ENCODE measurements around the gene SLC6A6.

Gene SLC6A6

DNA sequence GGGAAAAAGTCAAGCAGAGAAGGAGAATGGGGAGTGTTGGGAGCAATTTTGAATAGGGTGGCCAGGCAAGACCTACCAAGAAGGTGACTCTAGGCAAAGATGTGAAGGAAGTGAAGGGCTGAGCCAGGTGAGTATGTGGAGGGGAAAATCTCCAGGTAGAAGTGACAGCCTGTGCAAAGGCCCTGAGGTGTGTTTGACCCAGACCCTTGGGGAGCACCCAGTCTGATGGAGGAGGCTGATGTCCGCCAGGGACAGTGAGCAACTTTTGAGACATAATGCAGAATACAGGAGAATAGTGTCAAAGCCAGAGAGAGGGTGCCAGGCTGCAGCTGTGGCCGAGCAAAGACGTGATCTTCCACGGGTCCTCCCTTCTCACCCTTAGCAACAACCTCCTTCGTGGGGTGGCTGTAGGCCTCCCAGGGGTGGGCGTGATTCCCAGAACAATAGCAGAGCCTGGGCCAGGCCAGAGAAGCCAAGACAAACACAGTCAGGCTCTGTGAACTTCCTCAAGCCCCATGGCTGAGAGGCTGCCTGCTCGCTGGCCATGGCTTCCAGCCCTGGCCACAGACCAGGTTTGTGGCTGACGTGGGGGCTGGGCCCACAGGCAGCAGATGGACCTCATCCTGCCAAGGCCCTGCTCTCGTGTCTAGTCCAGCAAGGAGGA is 58.1 kb downstream of the SLC6A6 start:
- ATAC-seq (ENCODE audit: insufficient read depth, low read depth) (no peak), DNase-seq (no peak)
- Histone ChIP-seq H3K79me2 (ENCODE audit: insufficient read depth, low read length) (no peaks in the 10 kb centered on the region), H3K9me3 (ENCODE audit: insufficient read depth, low read length, severe bottlenecking) (no peaks in the 10 kb centered on the region), H4K20me1 (ENCODE audit: insufficient read depth, low read length) (peaks cover 12% of the 10 kb centered on the region; the same call in 1 of the 2 replicates), H3K4me2 (ENCODE audit: insufficient read depth, low read length) (no peak overlapping the region), H3K27ac (ENCODE audit: low read length) (no peak overlapping the region), H3K4me3 (ENCODE audit: low read depth in 1 of 2, low read length in 2 of 2) (no peak overlapping the region), H3K27me3 (ENCODE audit: insufficient read depth, low read length, poor library complexity) (no peaks in the 10 kb centered on the region), H3K36me3 (ENCODE audit: insufficient read depth, low read length) (peaks cover 31% of the 10 kb centered on the region), H2AFZ (ENCODE audit: low read depth, low read length) (no peak overlapping the region), H3K4me1 (ENCODE audit: insufficient read depth, low read length) (no peaks in the 10 kb centered on the region), H3K9ac (ENCODE audit: low read depth, low read length) (no peak overlapping the region)
- TF ChIP-seq, protein P1, sequence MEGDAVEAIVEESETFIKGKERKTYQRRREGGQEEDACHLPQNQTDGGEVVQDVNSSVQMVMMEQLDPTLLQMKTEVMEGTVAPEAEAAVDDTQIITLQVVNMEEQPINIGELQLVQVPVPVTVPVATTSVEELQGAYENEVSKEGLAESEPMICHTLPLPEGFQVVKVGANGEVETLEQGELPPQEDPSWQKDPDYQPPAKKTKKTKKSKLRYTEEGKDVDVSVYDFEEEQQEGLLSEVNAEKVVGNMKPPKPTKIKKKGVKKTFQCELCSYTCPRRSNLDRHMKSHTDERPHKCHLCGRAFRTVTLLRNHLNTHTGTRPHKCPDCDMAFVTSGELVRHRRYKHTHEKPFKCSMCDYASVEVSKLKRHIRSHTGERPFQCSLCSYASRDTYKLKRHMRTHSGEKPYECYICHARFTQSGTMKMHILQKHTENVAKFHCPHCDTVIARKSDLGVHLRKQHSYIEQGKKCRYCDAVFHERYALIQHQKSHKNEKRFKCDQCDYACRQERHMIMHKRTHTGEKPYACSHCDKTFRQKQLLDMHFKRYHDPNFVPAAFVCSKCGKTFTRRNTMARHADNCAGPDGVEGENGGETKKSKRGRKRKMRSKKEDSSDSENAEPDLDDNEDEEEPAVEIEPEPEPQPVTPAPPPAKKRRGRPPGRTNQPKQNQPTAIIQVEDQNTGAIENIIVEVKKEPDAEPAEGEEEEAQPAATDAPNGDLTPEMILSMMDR (IDR thresholded peaks at IDR 0.05; ENCODE audit: borderline replicate concordance, extremely low read depth, low read length, poor library complexity, severe bottlenecking), result no peak
- no peak for TF ChIP-seq EZH2 (IDR thresholded peaks at IDR 0.05; ENCODE audit: borderline replicate concordance, low read depth, low read length, severe bottlenecking)

DNA sequence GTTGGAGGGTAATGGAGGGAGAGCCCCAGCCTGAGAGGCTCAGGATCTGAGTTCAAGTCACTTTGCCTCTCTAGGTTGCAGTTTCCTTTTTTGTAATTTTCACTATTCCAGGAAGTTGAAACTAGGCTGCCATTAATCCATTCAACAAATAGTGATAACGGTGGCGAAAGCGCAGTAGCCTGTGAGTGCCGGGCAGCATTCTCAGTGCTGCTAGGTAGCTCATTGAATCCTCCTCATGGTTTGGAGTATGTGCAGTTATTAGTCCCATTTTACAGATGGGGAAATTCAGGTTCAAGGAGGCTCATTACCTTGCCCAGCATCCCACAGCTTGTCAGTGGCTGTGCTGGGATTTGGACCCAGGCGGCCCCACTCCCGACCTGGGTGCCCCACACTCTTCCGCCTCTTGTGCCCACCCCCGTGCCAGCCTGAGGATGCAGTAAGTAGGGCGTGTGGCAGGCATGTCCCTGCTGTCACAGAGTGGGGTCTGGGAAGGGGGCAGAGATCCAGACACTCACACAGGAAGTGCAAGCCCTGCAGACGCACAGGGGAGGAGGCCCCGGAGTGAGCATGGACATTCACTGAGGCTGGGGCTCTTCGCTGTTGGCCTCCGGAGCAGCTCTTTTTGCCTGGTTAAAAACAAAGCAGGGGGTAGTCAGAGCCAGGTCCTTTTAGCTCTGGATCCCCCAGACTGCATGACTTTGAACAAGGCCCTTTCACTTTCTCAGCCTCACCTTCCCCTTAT is 58.8 kb downstream of the SLC6A6 start:
- no peak for ATAC-seq (ENCODE audit: insufficient read depth, low read depth)

DNA sequence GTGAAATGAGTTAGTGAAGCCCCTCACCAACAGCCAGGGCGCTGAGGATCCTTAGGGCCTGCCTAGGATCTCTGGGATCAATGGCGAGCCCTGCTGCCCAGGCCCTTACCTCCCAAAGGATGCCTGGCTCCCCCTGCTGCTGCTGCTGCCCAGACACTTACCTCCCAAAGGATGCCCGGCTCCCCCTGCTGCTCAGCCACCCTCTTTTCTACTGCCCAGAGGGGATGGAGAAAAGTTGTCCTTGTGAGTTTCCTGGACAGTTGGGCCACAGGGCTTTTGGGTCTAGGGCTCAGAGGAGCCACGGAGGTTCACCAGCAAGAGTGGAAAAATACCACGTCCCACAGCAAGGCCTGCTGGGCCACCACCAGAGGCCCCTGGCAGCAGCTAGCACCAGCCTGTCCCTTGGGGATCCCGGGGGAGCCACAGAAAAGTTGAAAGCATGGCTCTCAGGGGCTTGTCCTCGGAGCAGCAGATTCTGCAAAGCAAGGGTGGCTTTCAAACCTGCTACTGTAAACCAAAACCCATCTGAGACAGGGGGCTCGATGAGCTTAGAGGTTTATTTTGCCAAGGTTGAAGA is 59.4 kb downstream of the SLC6A6 start:
- no peak overlapping the region for H3K4me2 ChIP-seq (ENCODE audit: insufficient read depth, low read length)
- TF ChIP-seq, protein P1 (IDR thresholded peaks at IDR 0.05; ENCODE audit: borderline replicate concordance, extremely low read depth, low read length, poor library complexity, severe bottlenecking), result peak; percentile 58
- no peak for TF ChIP-seq EZH2 (IDR thresholded peaks at IDR 0.05; ENCODE audit: borderline replicate concordance, low read depth, low read length, severe bottlenecking)
- H2AFZ ChIP-seq (ENCODE audit: low read depth, low read length), result no peak overlapping the region
- no peaks in the 10 kb centered on the region for H3K27me3 ChIP-seq (ENCODE audit: insufficient read depth, low read length, poor library complexity)
- ATAC-seq (ENCODE audit: insufficient read depth, low read depth) (peak; percentile 54; the same call in 2 of the 3 replicates), DNase-seq (peak; percentile 23)
- peaks cover 9% of the 10 kb centered on the region; the same call in 1 of the 2 replicates for H4K20me1 ChIP-seq (ENCODE audit: insufficient read depth, low read length)
- peaks cover 33% of the 10 kb centered on the region for H3K36me3 ChIP-seq (ENCODE audit: insufficient read depth, low read length)
- no peak overlapping the region for H3K27ac ChIP-seq (ENCODE audit: low read length)
- H3K9me3 ChIP-seq (ENCODE audit: insufficient read depth, low read length, severe bottlenecking), result no peaks in the 10 kb centered on the region
- H3K9ac ChIP-seq (ENCODE audit: low read depth, low read length), result no peak overlapping the region
- no peaks in the 10 kb centered on the region for H3K79me2 ChIP-seq (ENCODE audit: insufficient read depth, low read length)
- no peaks in the 10 kb centered on the region for H3K4me1 ChIP-seq (ENCODE audit: insufficient read depth, low read length)
- no peak overlapping the region for H3K4me3 ChIP-seq (ENCODE audit: low read depth in 1 of 2, low read length in 2 of 2)

More for the DNA sequence above, 58.8 kb downstream of the SLC6A6 start:
- H3K4me1 ChIP-seq (ENCODE audit: insufficient read depth, low read length), result no peaks in the 10 kb centered on the region
- no peak overlapping the region for H3K4me3 ChIP-seq (ENCODE audit: low read depth in 1 of 2, low read length in 2 of 2)
- TF ChIP-seq EZH2 (IDR thresholded peaks at IDR 0.05; ENCODE audit: borderline replicate concordance, low read depth, low read length, severe bottlenecking), result no peak
- TF ChIP-seq, protein P1 (IDR thresholded peaks at IDR 0.05; ENCODE audit: borderline replicate concordance, extremely low read depth, low read length, poor library complexity, severe bottlenecking), result no peak
- H3K36me3 ChIP-seq (ENCODE audit: insufficient read depth, low read length), result peaks cover 31% of the 10 kb centered on the region
- H3K9ac ChIP-seq (ENCODE audit: low read depth, low read length), result no peak overlapping the region
- no peaks in the 10 kb centered on the region for H3K79me2 ChIP-seq (ENCODE audit: insufficient read depth, low read length)
- peaks cover 12% of the 10 kb centered on the region; the same call in 1 of the 2 replicates for H4K20me1 ChIP-seq (ENCODE audit: insufficient read depth, low read length)
- H3K27ac ChIP-seq (ENCODE audit: low read length), result no peak overlapping the region
- H2AFZ ChIP-seq (ENCODE audit: low read depth, low read length), result no peak overlapping the region
- H3K4me2 ChIP-seq (ENCODE audit: insufficient read depth, low read length), result no peak overlapping the region
- no peaks in the 10 kb centered on the region for H3K9me3 ChIP-seq (ENCODE audit: insufficient read depth, low read length, severe bottlenecking)
- H3K27me3 ChIP-seq (ENCODE audit: insufficient read depth, low read length, poor library complexity), result no peaks in the 10 kb centered on the region
- no peak for DNase-seq
